HCT116 (cell line): ENCODE data around the gene SNAI1. TPM values are rescaled to one million over a fixed set of nuclear protein-coding genes. Genes with fewer than 3 reads are reported as not detected.

Experiments
- ATAC-seq: fragments of 200-7000 bp; cut with Tn5 transposase; 2 replicates; pipeline ENCODE4 v1.9.1; 2020; ENCODE audit warnings: mild to moderate bottlenecking, moderate library complexity
- BruUV-seq: library from RNA; stranded (reverse); fragments of 400-500 nt; replicated peaks from 2 replicates; lab custom pipeline; 2021; lab: Mats Ljungman, UMichigan
- CTCF ChIA-PET: fragments of 300-600 bp; sonication (Branson Sonifier 250); formaldehyde crosslinking; loops from one replicate; lab custom pipeline; 2021; ENCODE audit warnings: antibody characterized with exemption; lab: Charles Lee
- POLR2A ChIA-PET: fragments of 300-600, 350-600 bp; sonication (Branson Sonifier 250); formaldehyde crosslinking; loops from one replicate; lab custom pipeline; 2021; ENCODE audit warnings: antibody characterized with exemption; lab: Charles Lee
- RAD21 ChIA-PET, 2 experiments: fragments of 300-600 bp; sonication (Branson Sonifier 250); formaldehyde crosslinking; loops; one replicate each; lab custom pipeline; 2023; ENCODE audit warnings: low total read pairs in 2 of 2; ENCODE audit not compliant: uncharacterized antibody in 2 of 2, unreplicated experiment in 2 of 2, low non-redundant PET in 1 of 2; lab: Charles Lee
- DNase-seq: peaks from one replicate; pipeline ENCODE4 v3.0.0-alpha.2; 2010; ENCODE audit warnings: low read depth, low spot score
- H2AFZ ChIP-seq: fragments of 200-600 bp; shearing (Covaris generic), sonication (generic); 2 replicates; pipeline ENCODE4 v1.6.1; 2017; ENCODE audit warnings: low read depth, mixed run types, mixed read lengths, antibody characterized with exemption, low read length; ENCODE audit not compliant: poor library complexity, severe bottlenecking
- H3K27ac ChIP-seq: 2 replicates; pipeline ENCODE4 v1.5.1; 2012; ENCODE audit warnings: low read depth, low read length
- H3K27me3 ChIP-seq: fragments of 200-600 bp; sonication (generic); 2 replicates; pipeline ENCODE4 v1.6.1; 2016; ENCODE audit warnings: mixed run types, low read length, mixed read lengths; ENCODE audit not compliant: insufficient read depth
- H3K36me3 ChIP-seq, 2 experiments: fragments of 200-500 bp in 1 of 2; fragments of 200-600 bp in 1 of 2; sonication (Bioruptor generic) in 1 of 2; sonication (generic) in 1 of 2; 2 replicates each; pipeline versions ENCODE4 v1.5.1 to v1.6.1; 2014 to 2016; ENCODE audit warnings: low read length in 2 of 2, inconsistent platforms in 1 of 2, mixed read lengths in 1 of 2, mixed run types in 1 of 2; ENCODE audit not compliant: insufficient read depth in 2 of 2, control insufficient read depth in 1 of 2
- H3K4me1 ChIP-seq, 2 experiments: fragments of 200-600 bp in 1 of 2; sonication (generic) in 1 of 2; 2 replicates each; pipeline versions ENCODE4 v1.5.1 to v1.6.1; 2012 to 2017; ENCODE audit warnings: low read length in 2 of 2, inconsistent platforms in 1 of 2, mild to moderate bottlenecking in 1 of 2, mixed read lengths in 1 of 2, mixed run types in 1 of 2, moderate library complexity in 1 of 2; ENCODE audit not compliant: insufficient read depth in 2 of 2, control insufficient read depth in 1 of 2
- H3K4me2 ChIP-seq: fragments of 200-600 bp; sonication (generic); 2 replicates; pipeline ENCODE4 v1.6.1; 2017; ENCODE audit warnings: mixed run types, low read length, mixed read lengths
- H3K4me3 ChIP-seq, 2 experiments: fragments of 200-600 bp in 1 of 2; sonication (generic) in 1 of 2; replicated peaks in 1 of 2; 2 replicates each; pipeline ENCODE4 v1.5.1; 2011 to 2016; ENCODE audit warnings: low read length in 2 of 2, control low read depth in 1 of 2, low read depth in 1 of 2, mild to moderate bottlenecking in 1 of 2, mixed read lengths in 1 of 2, mixed run types in 1 of 2
- H3K79me2 ChIP-seq: fragments of 200-600 bp; sonication (generic); 2 replicates; pipeline ENCODE4 v1.6.1; 2017; ENCODE audit warnings: mild to moderate bottlenecking, mixed run types, low read length, moderate library complexity, mixed read lengths; ENCODE audit not compliant: insufficient read depth
- H3K9ac ChIP-seq: fragments of 200-600 bp; sonication (generic); 2 replicates; pipeline ENCODE4 v1.6.1; 2016; ENCODE audit warnings: low read length, mixed read lengths
- H3K9me2 ChIP-seq: fragments of 200-600 bp; sonication (generic), shearing (Covaris generic); 2 replicates; pipeline ENCODE4 v1.6.1; 2017; ENCODE audit warnings: mixed run types, mild to moderate bottlenecking, moderate library complexity; ENCODE audit not compliant: insufficient read depth
- H3K9me3 ChIP-seq, 2 experiments: fragments of 200-500 bp in 1 of 2; fragments of 200-600 bp in 1 of 2; sonication (Bioruptor generic) in 1 of 2; sonication (generic) in 1 of 2; 2 replicates each; pipeline ENCODE4 v1.6.1; 2014 to 2017; ENCODE audit warnings: low read length in 2 of 2, mixed read lengths in 2 of 2, inconsistent platforms in 1 of 2, low read depth in 1 of 2, mild to moderate bottlenecking in 1 of 2, mixed run types in 1 of 2, moderate library complexity in 1 of 2; ENCODE audit not compliant: control insufficient read depth in 1 of 2, insufficient read depth in 1 of 2
- H4K20me1 ChIP-seq: fragments of 200-600 bp; sonication (generic), shearing (Covaris generic); 2 replicates; pipeline ENCODE4 v1.6.1; 2017; ENCODE audit warnings: mixed run types, mild to moderate bottlenecking, moderate library complexity; ENCODE audit not compliant: insufficient read depth
- CEBPB ChIP-seq: IDR thresholded peaks from 2 replicates; pipeline ENCODE4 v1.6.1; 2012; ENCODE audit warnings: low read depth
- EGR1 ChIP-seq: IDR thresholded peaks from 2 replicates; pipeline ENCODE4 v1.6.1; 2012; ENCODE audit warnings: low read depth
- ELF1 ChIP-seq: IDR thresholded peaks from 2 replicates; pipeline ENCODE4 v1.6.1; 2012; ENCODE audit warnings: low read depth, borderline replicate concordance
- EZH2phosphoT487 ChIP-seq: fragments of 200-600 bp; IDR thresholded peaks from 2 replicates; pipeline ENCODE4 v1.6.1; 2018; ENCODE audit warnings: antibody characterized with exemption, borderline replicate concordance
- FOSL1 ChIP-seq: IDR thresholded peaks from 2 replicates; pipeline ENCODE4 v1.6.1; 2012; ENCODE audit warnings: low read depth
- JUND ChIP-seq: IDR thresholded peaks from 2 replicates; pipeline ENCODE4 v1.6.1; 2012
- POLR2A ChIP-seq: IDR thresholded peaks from 2 replicates; pipeline ENCODE4 v1.7.0; 2011; ENCODE audit warnings: borderline replicate concordance; ENCODE audit not compliant: insufficient read depth, insufficient read length; ENCODE audit errors: extremely low read depth
- POLR2AphosphoS5 ChIP-seq: IDR thresholded peaks from 2 replicates; pipeline ENCODE4 v1.6.1; 2011; ENCODE audit warnings: mild to moderate bottlenecking, low read depth, low read length, moderate library complexity
- RAD21 ChIP-seq: IDR thresholded peaks from 2 replicates; pipeline ENCODE4 v1.6.1; 2012; ENCODE audit warnings: low read depth, mild to moderate bottlenecking
- SIN3A ChIP-seq: IDR thresholded peaks from 2 replicates; pipeline ENCODE4 v1.6.1; 2012; ENCODE audit warnings: low read depth
- SP1 ChIP-seq: IDR thresholded peaks from 2 replicates; pipeline ENCODE4 v1.6.1; 2012; ENCODE audit warnings: low read depth
- SRF ChIP-seq: IDR thresholded peaks from 2 replicates; pipeline ENCODE4 v1.6.1; 2012; ENCODE audit warnings: low read depth
- TCF7L2 ChIP-seq: IDR thresholded peaks from 2 replicates; pipeline ENCODE4 v1.7.0; 2011; ENCODE audit warnings: borderline replicate concordance, inconsistent platforms; ENCODE audit not compliant: insufficient read depth, insufficient read length; ENCODE audit errors: extremely low read depth
- YY1 ChIP-seq: IDR thresholded peaks from 2 replicates; pipeline ENCODE4 v1.6.1; 2011; ENCODE audit warnings: low read length, low read depth, moderate library complexity, mild to moderate bottlenecking; ENCODE audit not compliant: insufficient replicate concordance; ENCODE audit errors: extremely low read depth
- intact Hi-C: fragments of 100-400 bp; cut with micrococcal nuclease; formaldehyde crosslinking; loops from 2 replicates; pipeline ENCODE4 v1.10.0; 2022
- total RNA-seq: library from RNA; stranded (reverse); gene quantifications from one replicate; pipeline ENCODE4 v1.2.1, GENCODE V29; 2021; ENCODE audit not compliant: unreplicated experiment
- TF ChIP-seq, protein P1 (sequence below), 3 experiments: fragments of 200-600 bp in 1 of 3; sonication (generic) in 1 of 3; IDR thresholded peaks in 2 of 3; conservative IDR thresholded peaks in 1 of 3; 2 replicates each; pipeline ENCODE4 v1.5.1; 2012 to 2017; ENCODE audit warnings: low read depth in 2 of 3, low read length in 2 of 3, antibody characterized with exemption in 1 of 3, borderline replicate concordance in 1 of 3, control low read depth in 1 of 3, mild to moderate bottlenecking in 1 of 3, mixed read lengths in 1 of 3, mixed run types in 1 of 3, moderate library complexity in 1 of 3; ENCODE audit not compliant: insufficient read depth in 1 of 3
- TF ChIP-seq, protein P2 (sequence below): IDR thresholded peaks from 2 replicates; pipeline ENCODE4 v1.6.1; 2012
- TF ChIP-seq, protein P3 (sequence below): IDR thresholded peaks from 2 replicates; pipeline ENCODE4 v1.6.1; 2012

The SNAI1 gene
- total RNA-seq, 1 experiment from 2014 or later, result 13.4 TPM

DNA sequence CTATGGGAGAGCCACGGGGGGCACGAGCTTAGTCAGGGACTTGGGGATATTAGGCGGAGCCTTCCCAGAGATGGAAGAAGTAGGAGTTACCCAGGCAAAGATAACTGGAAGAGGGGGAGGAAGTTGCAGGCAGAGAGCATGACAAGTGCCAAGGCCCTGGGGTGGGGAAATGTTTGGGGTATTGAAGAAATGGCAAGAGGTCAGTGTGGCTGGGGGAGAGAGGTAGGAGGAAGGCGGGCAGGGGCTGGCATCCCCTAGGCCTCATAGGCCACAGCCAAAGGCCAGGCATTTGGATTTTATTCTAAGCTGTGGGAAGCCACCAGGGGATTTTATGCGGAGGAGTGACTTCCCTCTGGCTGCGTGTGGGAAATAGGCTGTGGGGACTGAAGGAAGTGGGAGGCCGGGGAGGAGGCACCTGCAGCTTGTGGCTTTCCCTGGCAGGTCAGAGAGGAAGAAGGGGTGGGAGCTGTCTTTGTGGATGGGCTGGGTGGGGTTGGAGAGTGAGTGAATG is 22.7 kb downstream of the SNAI1 start:
- Histone ChIP-seq H2AFZ (no peak overlapping the region), H3K27ac (no peak overlapping the region), H3K4me2 (no peak overlapping the region), H3K27me3 (no peaks in the 10 kb centered on the region), H3K36me3 (no peaks in the 10 kb centered on the region), H3K4me3 (no peak overlapping the region), H3K79me2 (no peaks in the 10 kb centered on the region), H3K4me1 (no peaks in the 10 kb centered on the region), H3K9me2 (no peaks in the 10 kb centered on the region), H3K9ac (no peak overlapping the region), H4K20me1 (no peaks in the 10 kb centered on the region)
- CTCF ChIA-PET, result no interaction called here
- no peak for DNase-seq
- intact Hi-C loops, result no loop called here
- RAD21 ChIA-PET, result no interaction called here
- POLR2A ChIA-PET, result no interaction called here
- BruUV-seq, result no TSS peak
- TF ChIP-seq EGR1, result no peak
- no peak for TF ChIP-seq YY1
- no peak for TF ChIP-seq SP1
- no peak for TF ChIP-seq POLR2A
- no peak for TF ChIP-seq RAD21
- TF ChIP-seq, protein P1, sequence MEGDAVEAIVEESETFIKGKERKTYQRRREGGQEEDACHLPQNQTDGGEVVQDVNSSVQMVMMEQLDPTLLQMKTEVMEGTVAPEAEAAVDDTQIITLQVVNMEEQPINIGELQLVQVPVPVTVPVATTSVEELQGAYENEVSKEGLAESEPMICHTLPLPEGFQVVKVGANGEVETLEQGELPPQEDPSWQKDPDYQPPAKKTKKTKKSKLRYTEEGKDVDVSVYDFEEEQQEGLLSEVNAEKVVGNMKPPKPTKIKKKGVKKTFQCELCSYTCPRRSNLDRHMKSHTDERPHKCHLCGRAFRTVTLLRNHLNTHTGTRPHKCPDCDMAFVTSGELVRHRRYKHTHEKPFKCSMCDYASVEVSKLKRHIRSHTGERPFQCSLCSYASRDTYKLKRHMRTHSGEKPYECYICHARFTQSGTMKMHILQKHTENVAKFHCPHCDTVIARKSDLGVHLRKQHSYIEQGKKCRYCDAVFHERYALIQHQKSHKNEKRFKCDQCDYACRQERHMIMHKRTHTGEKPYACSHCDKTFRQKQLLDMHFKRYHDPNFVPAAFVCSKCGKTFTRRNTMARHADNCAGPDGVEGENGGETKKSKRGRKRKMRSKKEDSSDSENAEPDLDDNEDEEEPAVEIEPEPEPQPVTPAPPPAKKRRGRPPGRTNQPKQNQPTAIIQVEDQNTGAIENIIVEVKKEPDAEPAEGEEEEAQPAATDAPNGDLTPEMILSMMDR (IDR thresholded peaks at IDR 0.05 in 2 of 3, conservative IDR thresholded peaks at IDR 0.05 in 1 of 3; ENCODE audit: borderline replicate concordance in 1 of 3, insufficient read depth in 1 of 3, low read depth in 2 of 3, low read length in 2 of 3), result no peak
- TF ChIP-seq TCF7L2, result no peak
- no peak for TF ChIP-seq POLR2AphosphoS5
- TF ChIP-seq EZH2phosphoT487, result no peak
- TF ChIP-seq ELF1, result no peak
- TF ChIP-seq SRF, result no peak
- TF ChIP-seq, protein P2, sequence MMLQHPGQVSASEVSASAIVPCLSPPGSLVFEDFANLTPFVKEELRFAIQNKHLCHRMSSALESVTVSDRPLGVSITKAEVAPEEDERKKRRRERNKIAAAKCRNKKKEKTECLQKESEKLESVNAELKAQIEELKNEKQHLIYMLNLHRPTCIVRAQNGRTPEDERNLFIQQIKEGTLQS, result no peak
- TF ChIP-seq SIN3A, result no peak
- no peak for TF ChIP-seq CEBPB
- no peak for TF ChIP-seq FOSL1
- no peak for TF ChIP-seq JUND
- TF ChIP-seq, protein P3, sequence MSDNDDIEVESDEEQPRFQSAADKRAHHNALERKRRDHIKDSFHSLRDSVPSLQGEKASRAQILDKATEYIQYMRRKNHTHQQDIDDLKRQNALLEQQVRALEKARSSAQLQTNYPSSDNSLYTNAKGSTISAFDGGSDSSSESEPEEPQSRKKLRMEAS, result no peak
- TF ChIP-seq, all 23 proteins: peak for 0
- no peaks in the 10 kb centered on the region for H3K9me3 ChIP-seq
- ATAC-seq, result no peak
